ENCODE data around the gene GET3.

- no peak for TF ChIP-seq CTCF (IDR thresholded peaks at IDR 0.05)
- TF ChIP-seq POLR2A (IDR thresholded peaks at IDR 0.05), result no peak
Observed at GRCh38 chr19:12711187-12711586, 26.1 kb upstream of the GET3 start.
